Measurements from ENCODE around the gene C1orf105.

The C1orf105 gene

DNA sequence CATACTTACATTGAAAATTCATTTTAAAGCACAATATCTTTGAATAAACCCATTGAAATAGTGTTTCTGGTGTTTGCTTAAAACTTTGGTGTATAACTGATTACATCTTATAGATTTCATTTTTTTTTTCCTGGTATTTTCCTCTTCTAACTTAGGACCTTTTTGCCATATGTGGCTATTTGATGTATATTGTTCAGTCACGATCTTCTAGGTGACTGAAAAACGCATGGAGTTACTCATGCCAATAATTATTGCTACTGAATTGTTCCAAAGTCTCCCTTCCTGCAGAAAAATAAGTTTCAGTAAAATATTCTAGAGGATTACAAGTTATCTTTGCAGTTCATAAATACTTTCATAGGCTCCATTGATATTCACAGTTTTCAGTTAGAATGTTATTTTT is 22.9 kb upstream of the C1orf105 start:
- DNase-seq = no peak

DNA sequence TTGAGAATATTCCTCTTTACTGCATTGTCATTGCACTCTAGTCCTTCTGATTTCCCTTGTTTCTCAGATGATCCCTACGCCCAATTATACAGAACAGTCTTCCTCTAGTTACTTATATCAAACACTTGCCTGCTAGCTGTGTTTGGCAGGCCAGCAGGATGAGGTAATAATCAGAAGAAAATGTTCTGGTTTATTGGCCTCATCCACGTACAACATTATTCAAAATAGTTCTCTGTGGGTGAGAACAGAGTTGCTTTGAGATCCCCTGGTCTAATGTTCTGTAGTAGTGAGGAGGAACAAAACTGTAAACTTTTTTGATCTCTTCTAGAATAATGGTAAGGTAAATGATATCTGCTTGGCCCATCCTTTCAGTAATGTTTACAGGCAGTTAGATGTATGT is 22.3 kb upstream of the C1orf105 start:
- no peak for DNase-seq

DNA sequence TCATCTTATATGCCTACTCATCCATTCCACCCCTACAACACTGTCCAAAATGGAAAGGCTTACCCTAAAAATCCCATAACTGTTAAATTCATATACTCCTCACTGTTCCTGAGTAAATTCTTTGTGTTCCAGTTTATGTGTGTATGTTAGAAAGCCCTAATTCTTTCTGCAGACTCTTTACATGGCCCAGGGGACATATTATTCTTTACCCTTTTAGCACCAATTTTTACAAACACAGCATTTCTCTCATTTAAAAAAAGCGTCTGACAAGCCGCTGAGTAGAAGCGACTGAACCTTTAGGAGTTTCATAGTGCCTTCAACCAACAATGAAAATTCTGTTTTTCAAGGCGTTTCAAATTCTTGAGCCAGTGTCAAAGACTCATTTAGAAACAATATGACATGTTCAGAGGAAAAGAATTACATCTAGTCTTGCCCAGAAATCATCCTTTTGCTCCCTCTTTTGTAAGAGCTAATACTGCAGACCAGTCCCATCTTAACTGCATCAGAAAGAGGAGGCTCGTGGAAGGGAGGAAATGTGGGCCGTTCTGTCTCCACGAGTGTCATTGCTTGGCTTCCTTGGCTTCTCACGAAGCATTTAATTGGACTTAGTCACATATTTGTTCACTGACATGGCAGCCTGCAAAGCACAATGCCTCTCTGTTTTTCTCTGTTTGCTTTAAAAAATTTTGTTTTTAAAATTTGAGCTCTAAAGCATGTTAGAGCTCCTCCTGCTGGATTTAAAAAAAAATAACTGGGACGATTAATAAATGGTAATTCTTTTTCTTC is 21.3 kb upstream of the C1orf105 start:
- peak in 3 of 6 experiments; percentile 26 to 66 (median 54) for DNase-seq

DNA sequence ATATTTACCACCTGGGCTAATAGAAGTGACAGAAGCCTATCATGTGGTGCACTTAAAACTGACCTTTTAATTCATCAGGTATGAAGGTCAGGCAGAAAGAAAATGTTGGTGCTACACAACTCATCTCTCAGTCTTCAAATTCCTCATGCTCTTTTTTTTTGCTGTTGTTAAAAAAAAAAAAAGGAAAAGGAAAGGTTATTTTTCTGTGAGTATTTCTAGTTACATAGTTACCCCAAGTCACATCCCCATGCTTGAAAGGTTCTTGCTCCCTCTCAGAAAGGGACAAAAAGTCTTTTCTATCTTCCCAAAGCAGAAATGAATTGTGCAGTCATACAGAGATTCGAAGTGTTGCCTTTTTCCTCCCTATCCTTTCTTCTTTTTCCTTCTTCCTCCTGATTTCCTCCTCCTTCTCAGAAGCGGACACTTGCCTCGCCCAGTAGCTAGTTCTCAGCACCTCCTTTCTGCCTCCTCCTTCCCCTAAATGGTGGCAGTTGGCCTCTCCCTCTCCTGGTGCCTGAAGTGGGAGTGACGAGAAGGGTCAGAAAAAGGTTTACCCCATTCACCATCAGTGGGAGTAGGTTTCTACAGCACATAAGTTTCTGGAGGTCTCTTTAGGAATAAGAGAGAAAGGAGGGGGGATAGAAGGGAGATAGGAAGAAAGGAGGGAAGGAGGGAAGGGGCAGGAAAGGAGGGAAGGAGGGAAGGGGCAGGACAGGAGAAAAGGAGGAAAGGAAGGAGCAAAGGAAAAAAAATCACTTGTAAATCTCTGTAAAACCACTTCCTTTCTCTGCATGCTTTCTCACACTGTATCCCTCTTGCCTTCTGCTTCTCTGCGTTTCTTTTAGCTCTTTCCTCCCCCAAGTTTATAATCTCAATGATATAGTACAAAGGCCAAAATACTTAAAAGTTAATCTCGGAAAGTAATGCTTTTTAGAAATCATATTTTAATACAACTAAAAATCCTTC is 20.4 kb upstream of the C1orf105 start:
- DNase-seq = peak in 1 of 6 experiments; percentile 33

DNA sequence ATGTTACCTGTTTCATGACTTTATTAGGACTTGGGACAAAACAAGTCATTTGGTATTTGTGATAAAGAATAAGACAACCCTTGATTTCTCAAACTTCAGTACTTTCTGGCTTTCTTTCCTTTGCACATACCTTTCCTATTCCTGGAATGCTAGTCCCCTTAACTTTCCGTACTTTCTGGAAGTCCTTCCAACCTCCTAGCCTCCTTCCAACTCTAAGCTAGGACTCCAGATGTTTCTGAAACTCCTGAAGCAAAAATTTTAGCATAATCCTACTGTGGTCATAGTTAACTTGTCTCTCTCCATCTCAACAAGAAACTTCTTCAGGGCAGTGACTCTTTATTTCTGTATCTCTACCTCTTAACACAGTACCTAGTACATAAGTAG is 19.8 kb upstream of the C1orf105 start:
- peak in 1 of 6 experiments; percentile 33 for DNase-seq

DNA sequence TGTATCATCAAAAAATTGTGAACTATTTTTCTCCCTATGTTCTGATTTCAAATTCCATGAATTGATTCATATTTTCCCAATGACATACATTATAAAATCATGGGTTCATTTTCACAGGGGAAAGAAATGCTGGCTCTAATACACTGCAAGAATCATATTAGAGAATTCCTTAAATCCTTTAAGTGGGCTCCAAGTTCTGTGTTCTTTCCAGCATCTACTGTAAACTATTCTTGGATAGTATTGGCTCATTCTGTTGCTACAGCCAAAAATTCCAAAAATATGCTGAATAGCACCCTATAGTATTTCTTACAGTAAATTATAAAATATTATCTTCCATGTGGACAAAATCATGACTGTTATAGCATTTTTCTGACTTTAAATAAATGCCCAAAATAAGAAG is 19.0 kb upstream of the C1orf105 start:
- DNase-seq = no peak

DNA sequence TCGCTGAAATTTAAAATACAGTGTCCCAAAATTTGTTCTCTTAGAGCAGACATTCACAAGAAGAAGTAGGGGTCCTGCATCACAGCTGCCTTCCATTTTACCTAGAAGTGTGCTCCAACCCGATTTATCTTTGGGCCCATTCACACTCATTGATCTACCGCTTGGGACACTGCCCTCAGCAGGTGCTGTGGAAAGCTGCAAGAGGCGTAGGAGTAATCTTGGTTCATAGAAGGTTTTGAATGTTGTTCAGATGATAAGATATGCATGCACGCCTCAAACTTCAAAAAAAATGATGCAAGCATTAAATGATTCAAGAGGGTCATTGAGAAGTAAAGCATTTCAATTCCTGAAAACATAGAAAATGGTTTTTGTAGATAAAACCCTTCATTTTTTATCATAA is 18.6 kb upstream of the C1orf105 start:
- DNase-seq = peak in 1 of 6 experiments; percentile 14

DNA sequence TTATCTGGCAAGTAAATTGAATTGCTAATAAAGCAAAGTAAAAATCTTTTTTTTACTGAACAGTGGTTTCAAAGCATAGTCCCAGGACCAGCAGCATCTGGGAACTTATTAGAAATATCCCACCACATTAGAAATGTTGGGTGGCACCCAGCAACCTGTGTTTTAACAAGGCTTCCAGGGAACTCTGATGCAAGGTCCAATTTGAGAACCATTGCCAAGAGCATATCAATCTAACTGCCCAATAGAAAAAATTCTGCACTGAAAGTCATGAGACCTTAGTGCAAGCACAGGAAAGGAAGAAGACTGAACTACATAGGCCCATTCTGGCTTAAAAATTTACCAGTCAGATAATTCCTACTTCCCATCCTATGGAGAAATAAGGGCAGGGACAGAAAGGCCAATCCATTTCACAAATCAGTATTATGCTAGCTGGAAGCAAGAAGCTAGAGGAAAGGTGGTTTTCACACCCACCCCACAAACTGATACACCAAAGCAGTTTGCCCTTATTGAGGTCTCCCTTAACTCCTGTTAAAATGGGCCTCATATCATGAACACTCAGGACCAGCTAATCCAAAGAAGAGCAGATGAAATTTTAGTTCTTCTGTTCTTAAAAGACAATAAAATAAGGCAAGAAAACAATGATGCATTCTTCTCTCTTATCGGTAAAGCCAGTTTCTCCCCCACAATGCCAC is 17.5 kb upstream of the C1orf105 start:
- no peak for DNase-seq

DNA sequence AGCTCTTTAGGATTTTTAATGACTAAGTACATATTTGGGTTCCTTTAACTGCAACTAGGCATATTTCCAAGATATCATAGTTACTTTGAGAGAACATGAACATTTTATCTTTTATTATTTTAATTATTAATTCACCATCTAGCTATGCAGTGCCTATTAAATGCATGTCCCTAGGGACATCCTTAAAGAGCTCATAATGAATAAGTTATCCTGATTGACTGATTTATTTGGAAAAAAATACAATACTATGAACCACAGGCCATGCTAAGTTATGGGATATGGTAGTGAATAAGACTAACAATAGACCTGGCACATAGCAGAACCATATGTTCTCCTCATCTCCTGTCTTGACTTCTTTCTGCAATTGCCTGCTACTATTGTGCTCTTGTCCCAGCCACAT is 16.4 kb upstream of the C1orf105 start:
- no peak for DNase-seq

DNA sequence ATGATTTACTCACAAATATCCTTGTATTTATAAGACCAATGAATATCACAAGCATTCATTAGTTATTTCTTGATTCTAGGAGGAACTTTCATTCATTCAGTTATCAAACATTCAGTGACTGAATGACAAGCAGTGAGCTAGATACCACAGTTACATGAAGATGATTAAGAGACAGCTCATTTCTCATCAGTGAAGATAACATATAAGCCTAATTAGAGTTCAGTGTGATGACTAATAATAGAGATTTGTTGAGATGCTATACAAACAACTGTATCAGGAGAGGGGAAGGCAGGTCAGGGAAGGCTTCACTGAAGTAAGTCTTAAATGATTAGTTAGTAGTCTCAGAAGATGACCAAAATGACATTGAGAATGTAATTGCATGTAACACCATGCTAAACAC is 14.6 kb upstream of the C1orf105 start:
- no peak for DNase-seq

DNA sequence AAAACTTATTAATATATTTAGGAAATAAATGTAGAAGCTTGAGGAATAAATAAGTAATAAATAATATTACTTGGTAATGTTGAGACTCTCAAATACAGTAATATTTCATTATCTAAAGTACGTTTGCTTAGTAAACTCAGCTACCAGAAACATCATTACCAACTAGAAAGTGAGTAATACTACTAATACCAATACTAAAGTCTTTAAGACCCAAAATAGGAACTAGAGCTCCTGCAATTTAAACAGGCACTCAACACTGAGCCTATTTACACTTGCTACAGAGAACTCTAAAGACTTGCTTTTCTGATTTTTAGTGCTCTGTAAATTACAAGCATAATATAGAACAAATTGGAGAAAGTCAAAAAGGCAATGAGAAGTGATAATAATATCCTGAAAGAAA is 13.5 kb upstream of the C1orf105 start:
- DNase-seq = no peak

DNA sequence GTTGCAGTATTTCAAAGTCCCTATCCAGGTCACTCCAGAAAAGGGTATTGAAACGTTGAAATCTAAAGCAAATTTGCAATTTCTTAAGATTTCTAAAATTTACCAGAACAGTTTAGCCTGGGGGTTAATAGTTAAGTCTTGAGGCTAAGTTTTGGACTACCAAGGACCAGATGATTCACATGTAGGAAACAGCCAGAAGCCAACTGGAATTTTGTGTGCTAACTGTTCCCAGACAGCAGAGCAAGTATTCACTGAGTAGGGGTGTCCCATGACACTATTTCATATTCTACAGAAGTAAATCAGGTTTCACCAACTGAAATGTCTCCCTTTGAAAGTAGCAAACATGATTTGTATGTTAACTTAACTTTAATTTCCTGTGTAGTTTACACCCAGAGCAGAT is 11.5 kb upstream of the C1orf105 start:
- DNase-seq = no peak

DNA sequence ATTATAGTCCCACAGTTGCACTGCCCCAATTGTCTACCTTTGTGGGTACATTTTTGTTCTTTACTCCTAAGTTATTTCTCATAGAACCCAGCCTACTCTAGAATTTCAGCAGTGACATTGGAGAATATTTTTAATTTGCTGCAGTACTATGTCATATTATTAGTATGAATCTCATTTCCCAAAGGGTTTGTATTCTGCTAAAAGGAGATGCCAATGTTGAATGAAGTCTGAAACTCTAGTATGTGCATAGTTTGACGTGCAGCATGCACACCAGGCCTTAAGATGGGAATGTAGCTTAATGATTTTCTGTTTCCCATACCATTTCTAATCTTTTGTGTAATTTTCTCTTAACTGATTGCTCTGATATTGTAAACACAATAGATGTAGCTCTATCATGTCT is 10.5 kb upstream of the C1orf105 start:
- no peak for DNase-seq

DNA sequence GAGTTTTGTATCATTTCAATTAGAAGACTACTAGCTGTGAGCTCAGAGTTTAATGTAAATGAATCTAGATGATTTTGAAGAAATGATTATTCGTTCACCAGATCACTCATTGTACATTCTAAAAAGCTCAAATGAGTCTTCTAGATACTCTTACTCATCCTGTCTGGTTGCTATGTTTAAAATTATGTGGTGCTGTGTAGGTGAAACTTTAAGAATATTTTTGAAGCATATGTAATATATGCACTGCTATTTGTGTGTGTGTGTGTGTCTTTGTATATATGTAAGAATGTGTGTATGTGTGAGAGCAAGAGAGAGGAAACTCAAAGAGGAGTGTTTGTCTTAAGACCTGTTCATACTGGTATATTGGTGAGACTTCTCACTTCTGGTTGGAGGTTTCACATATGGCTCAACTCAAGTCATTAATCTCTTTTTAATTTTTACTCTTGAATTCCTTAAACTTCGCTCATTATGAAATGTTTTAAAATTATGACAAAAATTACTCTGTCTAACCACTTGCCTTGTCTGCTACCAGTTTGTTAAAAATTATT is 8.6 kb upstream of the C1orf105 start:
- DNase-seq = no peak

DNA sequence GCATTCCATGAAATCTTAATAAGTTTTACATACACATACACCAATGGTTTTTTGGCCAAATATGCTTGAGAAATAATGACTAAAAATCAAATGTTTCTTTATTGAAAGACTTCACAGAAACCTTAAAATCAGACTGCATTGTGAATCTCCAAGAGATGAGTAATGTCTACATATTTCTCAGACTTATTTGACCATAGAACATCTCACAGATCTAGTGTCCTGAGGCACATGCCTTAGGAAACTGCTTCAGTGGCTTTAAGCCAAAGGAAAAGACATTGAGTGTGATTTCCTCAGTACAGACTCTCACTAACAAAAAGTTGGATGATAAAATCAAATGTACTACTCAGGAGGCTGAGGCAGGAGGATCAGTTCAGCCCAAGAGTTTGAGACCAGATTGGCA is 6.2 kb upstream of the C1orf105 start:
- no peak for DNase-seq

DNA sequence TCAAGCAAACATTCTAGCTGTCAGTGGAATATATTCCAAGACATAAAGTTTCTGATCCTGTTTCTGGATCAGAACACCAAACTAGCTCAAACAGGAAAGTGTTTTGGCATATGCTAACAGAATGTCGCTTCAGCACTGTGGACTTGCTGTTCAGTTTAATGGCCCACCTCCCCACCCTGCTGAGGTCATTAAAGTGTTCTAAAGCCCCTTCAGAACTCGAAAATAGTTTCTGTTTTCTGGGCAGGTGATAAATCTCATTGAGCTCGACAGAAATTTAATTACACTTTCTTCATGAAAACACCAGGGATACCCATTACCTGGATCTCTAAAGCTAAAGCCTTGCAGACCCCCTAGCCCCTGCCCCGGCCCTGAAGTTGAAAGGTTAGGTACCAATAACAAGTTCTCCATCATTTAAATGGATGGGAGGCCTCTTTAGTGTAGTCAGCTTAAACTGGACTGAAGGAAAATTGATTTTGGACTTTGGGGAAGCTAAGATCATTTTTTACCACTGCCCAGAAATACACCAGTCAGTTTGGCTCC is 3.9 kb upstream of the C1orf105 start:
- DNase-seq = no peak

DNA sequence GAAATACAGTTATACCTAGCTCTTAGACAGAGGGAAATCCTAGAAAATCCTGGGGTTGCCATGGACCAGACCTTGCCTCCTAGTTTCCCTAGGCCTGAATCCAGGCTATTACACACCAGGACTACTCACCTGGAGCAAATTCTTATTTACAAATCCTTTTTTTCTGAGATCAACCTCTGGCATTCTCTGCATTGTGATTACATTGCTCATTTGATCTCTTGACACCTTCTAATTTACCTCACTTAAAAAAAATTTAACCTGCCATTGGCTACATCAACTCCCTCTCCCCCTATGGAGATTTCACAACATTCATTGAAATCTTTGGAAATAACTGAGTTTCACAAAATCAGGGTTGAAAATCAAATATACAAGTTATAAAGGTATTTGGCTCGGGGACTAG is 2.9 kb upstream of the C1orf105 start:
- no peak for DNase-seq

DNA sequence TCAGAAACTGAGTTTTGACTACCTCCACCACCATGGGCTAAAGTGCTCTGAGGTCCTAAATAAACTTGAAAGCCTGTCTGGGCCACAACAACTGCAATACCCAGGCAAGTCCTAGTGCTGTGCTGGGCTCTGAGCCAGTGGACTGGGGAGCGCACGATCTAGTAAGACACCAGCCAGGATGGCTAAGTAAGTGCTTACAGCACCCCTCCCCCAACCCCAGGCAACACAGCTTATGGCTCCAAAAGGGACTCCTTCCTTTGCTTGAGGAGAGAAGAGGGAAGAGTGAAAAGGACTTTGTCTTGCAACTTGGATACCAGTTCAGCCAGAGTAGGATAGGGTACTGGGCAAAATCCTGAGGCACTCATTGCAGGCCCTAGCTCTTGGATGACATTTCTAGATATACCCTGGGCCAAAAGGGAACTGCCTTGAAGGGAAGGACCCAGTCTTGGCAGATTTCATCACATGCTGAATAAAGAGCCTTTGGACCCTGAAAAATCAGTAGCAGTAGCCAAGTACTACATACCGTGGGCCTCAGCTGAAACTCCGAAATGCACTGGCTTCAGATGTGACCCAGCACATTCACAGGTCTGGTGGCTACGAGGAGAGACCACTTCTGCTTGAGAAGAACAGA is 1.6 kb downstream of the C1orf105 start:
- no peak for DNase-seq

DNA sequence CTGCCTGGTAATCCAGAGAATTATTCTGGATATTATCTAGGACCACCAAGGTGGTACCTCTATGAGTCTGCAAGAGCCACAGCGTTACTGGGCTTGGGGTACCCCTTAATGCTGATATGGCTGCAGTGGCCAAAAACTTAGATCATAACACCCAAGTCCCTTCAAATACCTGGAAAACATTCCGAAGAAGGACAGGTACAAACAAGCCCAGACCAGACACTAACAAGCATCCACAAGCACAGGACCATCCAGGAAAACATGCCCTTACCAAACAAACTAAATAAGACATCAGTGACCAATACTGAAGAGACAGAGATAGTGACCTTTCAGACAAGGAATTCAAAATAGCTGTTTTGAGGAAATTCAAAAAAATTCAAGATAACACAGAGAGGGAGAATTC is 2.9 kb downstream of the C1orf105 start:
- DNase-seq = no peak

DNA sequence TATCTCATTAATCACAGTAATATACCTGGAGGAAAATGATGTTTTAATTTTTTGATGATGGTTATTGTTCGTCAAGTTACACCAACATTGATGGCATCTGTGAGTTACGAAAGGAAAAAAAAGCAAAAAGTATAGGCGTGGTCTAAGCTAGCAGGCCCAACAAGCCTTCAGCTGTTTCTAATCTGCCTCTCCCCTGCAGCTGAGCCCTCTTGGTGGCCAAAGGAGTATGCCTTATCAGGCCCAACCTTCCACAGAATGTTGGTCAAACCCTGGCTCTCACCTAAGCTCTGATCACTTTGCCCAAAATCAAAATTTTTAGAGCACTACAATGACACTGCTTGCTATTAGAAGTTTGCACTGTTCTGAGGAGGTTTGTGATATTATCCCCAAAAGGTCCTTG is 4.9 kb downstream of the C1orf105 start:
- DNase-seq = no peak

DNA sequence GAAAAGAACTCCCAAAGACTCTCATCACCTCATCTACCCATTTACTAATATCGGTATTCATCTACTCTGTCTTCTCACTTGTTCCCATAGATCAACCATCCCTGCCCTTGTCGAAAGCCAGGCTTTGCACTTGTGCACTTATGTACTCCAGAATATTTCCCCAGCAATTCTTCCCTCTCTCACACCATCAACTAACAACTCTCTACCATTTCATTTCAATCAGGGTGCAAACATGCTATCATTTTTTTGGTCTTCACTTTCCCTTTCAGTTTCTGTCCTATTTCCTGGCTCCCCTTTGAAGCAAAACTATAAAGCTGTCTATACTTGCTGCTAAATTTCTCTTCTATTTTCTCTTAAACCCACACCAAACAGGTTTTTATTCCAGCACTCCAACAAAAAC is 6.7 kb downstream of the C1orf105 start:
- peak in 3 of 6 experiments; percentile 23 to 53 (median 46) for DNase-seq

Measured in stimulated activated naive CD4-positive, alpha-beta T cell (primary cell).